ENCODE results near the gene MOXD1.

MOXD1 gene

GRCh38 chr6:132400883-132401617, at the start of gene MOXD1:
Gene MOXD1, minus strand, starts transcription at chr6:132401475. Its CDS starts 49 bp downstream, at chr6:132401426.
- Histone ChIP-seq H3K36me3 (ENCODE audit: control insufficient read depth in 2 of 2, insufficient read depth in 2 of 2, low read length in 2 of 2) (no peaks in the 10 kb centered on the region), H3K4me1 (ENCODE audit: control insufficient read depth, insufficient read depth, low read length) (peaks cover 7% of the 10 kb centered on the region), H3K9ac (ENCODE audit: low read length in 2 of 2) (peak within 1 kb of the TSS; percentile 22 to 30), H3K4me3 (ENCODE audit: low read length in 2 of 2) (peak within 1 kb of the TSS; percentile 64 to 78), H3K9me3 (ENCODE audit: control insufficient read depth in 2 of 2, low read length in 2 of 2) (no peaks in the 10 kb centered on the region), H3K27me3 (ENCODE audit: control insufficient read depth in 1 of 2, insufficient read depth in 2 of 2, low read length in 2 of 2) (peaks cover 7 to 23% of the 10 kb centered on the region in 2 donors), H3K27ac (ENCODE audit: low read length) (peak within 1 kb of the TSS; percentile 2)

GRCh38 chr6:132446855-132447241, 45.6 kb upstream of the MOXD1 start:
- Histone ChIP-seq H3K4me1 (ENCODE audit: control insufficient read depth, insufficient read depth, low read length) (no peaks in the 10 kb centered on the region), H3K9me3 (ENCODE audit: control insufficient read depth in 2 of 2, low read length in 2 of 2) (no peaks in the 10 kb centered on the region), H3K36me3 (ENCODE audit: control insufficient read depth in 2 of 2, insufficient read depth in 2 of 2, low read length in 2 of 2) (no peaks in the 10 kb centered on the region), H3K9ac (ENCODE audit: low read length in 2 of 2) (no peak overlapping the region), H3K27me3 (ENCODE audit: control insufficient read depth in 1 of 2, insufficient read depth in 2 of 2, low read length in 2 of 2) (no peaks in the 10 kb centered on the region), H3K4me3 (ENCODE audit: low read length in 2 of 2) (no peak overlapping the region), H3K27ac (ENCODE audit: low read length) (no peak overlapping the region)

- Histone ChIP-seq H3K27me3 (ENCODE audit: control insufficient read depth in 1 of 2, insufficient read depth in 2 of 2, low read length in 2 of 2) (no peaks in the 10 kb centered on the region), H3K4me3 (ENCODE audit: low read length in 2 of 2) (no peak overlapping the region), H3K27ac (ENCODE audit: low read length) (no peak overlapping the region), H3K9ac (ENCODE audit: low read length in 2 of 2) (no peak overlapping the region), H3K36me3 (ENCODE audit: control insufficient read depth in 2 of 2, insufficient read depth in 2 of 2, low read length in 2 of 2) (no peaks in the 10 kb centered on the region), H3K4me1 (ENCODE audit: control insufficient read depth, insufficient read depth, low read length) (no peaks in the 10 kb centered on the region), H3K9me3 (ENCODE audit: control insufficient read depth in 2 of 2, low read length in 2 of 2) (peaks cover 0 to 3% of the 10 kb centered on the region in 2 donors)
Observed at GRCh38 chr6:132446141-132446854, 45.0 kb upstream of the MOXD1 start.

GRCh38 chr6:132445201-132445951, 44.1 kb upstream of the MOXD1 start:
- Histone ChIP-seq H3K4me3 (ENCODE audit: low read length in 2 of 2) (no peak overlapping the region), H3K36me3 (ENCODE audit: control insufficient read depth in 2 of 2, insufficient read depth in 2 of 2, low read length in 2 of 2) (no peaks in the 10 kb centered on the region), H3K27me3 (ENCODE audit: control insufficient read depth in 1 of 2, insufficient read depth in 2 of 2, low read length in 2 of 2) (no peaks in the 10 kb centered on the region), H3K4me1 (ENCODE audit: control insufficient read depth, insufficient read depth, low read length) (no peaks in the 10 kb centered on the region), H3K27ac (ENCODE audit: low read length) (no peak overlapping the region), H3K9ac (ENCODE audit: low read length in 2 of 2) (no peak overlapping the region), H3K9me3 (ENCODE audit: control insufficient read depth in 2 of 2, low read length in 2 of 2) (peaks cover 6 to 8% of the 10 kb centered on the region in 2 donors)

GRCh38 chr6:132443206-132443605, 41.9 kb upstream of the MOXD1 start:
- Histone ChIP-seq H3K27ac (ENCODE audit: low read length) (no peak overlapping the region), H3K27me3 (ENCODE audit: control insufficient read depth in 1 of 2, insufficient read depth in 2 of 2, low read length in 2 of 2) (no peaks in the 10 kb centered on the region), H3K4me3 (ENCODE audit: low read length in 2 of 2) (no peak overlapping the region), H3K9me3 (ENCODE audit: control insufficient read depth in 2 of 2, low read length in 2 of 2) (peaks cover 8 to 9% of the 10 kb centered on the region in 2 donors), H3K4me1 (ENCODE audit: control insufficient read depth, insufficient read depth, low read length) (no peaks in the 10 kb centered on the region), H3K36me3 (ENCODE audit: control insufficient read depth in 2 of 2, insufficient read depth in 2 of 2, low read length in 2 of 2) (no peaks in the 10 kb centered on the region), H3K9ac (ENCODE audit: low read length in 2 of 2) (no peak overlapping the region)

- Histone ChIP-seq H3K9me3 (ENCODE audit: control insufficient read depth in 2 of 2, low read length in 2 of 2) (peaks cover 0 to 5% of the 10 kb centered on the region in 2 donors), H3K9ac (ENCODE audit: low read length in 2 of 2) (no peak overlapping the region), H3K4me1 (ENCODE audit: control insufficient read depth, insufficient read depth, low read length) (no peaks in the 10 kb centered on the region), H3K36me3 (ENCODE audit: control insufficient read depth in 2 of 2, insufficient read depth in 2 of 2, low read length in 2 of 2) (no peaks in the 10 kb centered on the region), H3K4me3 (ENCODE audit: low read length in 2 of 2) (no peak overlapping the region), H3K27me3 (ENCODE audit: control insufficient read depth in 1 of 2, insufficient read depth in 2 of 2, low read length in 2 of 2) (no peaks in the 10 kb centered on the region), H3K27ac (ENCODE audit: low read length) (no peak overlapping the region)
Observed at GRCh38 chr6:132430110-132430509, 28.8 kb upstream of the MOXD1 start.

- Histone ChIP-seq H3K27me3 (ENCODE audit: control insufficient read depth in 1 of 2, insufficient read depth in 2 of 2, low read length in 2 of 2) (no peaks in the 10 kb centered on the region), H3K36me3 (ENCODE audit: control insufficient read depth in 2 of 2, insufficient read depth in 2 of 2, low read length in 2 of 2) (no peaks in the 10 kb centered on the region), H3K4me3 (ENCODE audit: low read length in 2 of 2) (no peak overlapping the region), H3K9ac (ENCODE audit: low read length in 2 of 2) (no peak overlapping the region), H3K4me1 (ENCODE audit: control insufficient read depth, insufficient read depth, low read length) (no peaks in the 10 kb centered on the region), H3K27ac (ENCODE audit: low read length) (no peak overlapping the region), H3K9me3 (ENCODE audit: control insufficient read depth in 2 of 2, low read length in 2 of 2) (peaks cover 0 to 6% of the 10 kb centered on the region in 2 donors)
Observed at GRCh38 chr6:132425176-132425575, 23.9 kb upstream of the MOXD1 start.

- H3K4me3 ChIP-seq (ENCODE audit: low read length in 2 of 2) = no peak overlapping the region
- no peaks in the 10 kb centered on the region for H3K4me1 ChIP-seq (ENCODE audit: control insufficient read depth, insufficient read depth, low read length)
- H3K9me3 ChIP-seq (ENCODE audit: control insufficient read depth in 2 of 2, low read length in 2 of 2) = peaks cover 0 to 6% of the 10 kb centered on the region in 2 donors
- H3K27ac ChIP-seq (ENCODE audit: low read length) = no peak overlapping the region
- no peak overlapping the region for H3K9ac ChIP-seq (ENCODE audit: low read length in 2 of 2)
- H3K27me3 ChIP-seq (ENCODE audit: control insufficient read depth in 1 of 2, insufficient read depth in 2 of 2, low read length in 2 of 2) = no peaks in the 10 kb centered on the region
- no peaks in the 10 kb centered on the region for H3K36me3 ChIP-seq (ENCODE audit: control insufficient read depth in 2 of 2, insufficient read depth in 2 of 2, low read length in 2 of 2)
Observed at GRCh38 chr6:132423839-132424238, 22.6 kb upstream of the MOXD1 start.

- no peaks in the 10 kb centered on the region for H3K36me3 ChIP-seq (ENCODE audit: control insufficient read depth in 2 of 2, insufficient read depth in 2 of 2, low read length in 2 of 2)
- H3K9ac ChIP-seq (ENCODE audit: low read length in 2 of 2) = no peak overlapping the region
- no peak overlapping the region for H3K4me3 ChIP-seq (ENCODE audit: low read length in 2 of 2)
- no peaks in the 10 kb centered on the region for H3K9me3 ChIP-seq (ENCODE audit: control insufficient read depth in 2 of 2, low read length in 2 of 2)
- no peaks in the 10 kb centered on the region for H3K4me1 ChIP-seq (ENCODE audit: control insufficient read depth, insufficient read depth, low read length)
- no peaks in the 10 kb centered on the region for H3K27me3 ChIP-seq (ENCODE audit: control insufficient read depth in 1 of 2, insufficient read depth in 2 of 2, low read length in 2 of 2)
- no peak overlapping the region for H3K27ac ChIP-seq (ENCODE audit: low read length)
Observed at GRCh38 chr6:132418235-132418965, 17.1 kb upstream of the MOXD1 start.

- Histone ChIP-seq H3K27ac (ENCODE audit: low read length) (no peak overlapping the region), H3K4me1 (ENCODE audit: control insufficient read depth, insufficient read depth, low read length) (no peaks in the 10 kb centered on the region), H3K9me3 (ENCODE audit: control insufficient read depth in 2 of 2, low read length in 2 of 2) (no peaks in the 10 kb centered on the region), H3K4me3 (ENCODE audit: low read length in 2 of 2) (no peak overlapping the region), H3K9ac (ENCODE audit: low read length in 2 of 2) (no peak overlapping the region), H3K27me3 (ENCODE audit: control insufficient read depth in 1 of 2, insufficient read depth in 2 of 2, low read length in 2 of 2) (no peaks in the 10 kb centered on the region), H3K36me3 (ENCODE audit: control insufficient read depth in 2 of 2, insufficient read depth in 2 of 2, low read length in 2 of 2) (no peaks in the 10 kb centered on the region)
Observed at GRCh38 chr6:132414761-132415160, 13.5 kb upstream of the MOXD1 start.
